Trophoblast cell (in vitro differentiated cells and primary cell): ENCODE measurements around the gene RCBTB2.

Experiments used
- DNase-seq, 2 donors: peaks; one replicate each; pipeline ENCODE4 v3.0.0-alpha.2; 2016
- H2AFZ ChIP-seq: 2 replicates; pipeline ENCODE4 v1.6.1; 2013; ENCODE audit warnings: low read length, moderate library complexity, mild to moderate bottlenecking; ENCODE audit not compliant: insufficient read depth, poor library complexity
- H2AK5ac ChIP-seq: 2 replicates; pipeline ENCODE4 v1.6.1; 2013; ENCODE audit warnings: mild to moderate bottlenecking, low read length
- H2BK120ac ChIP-seq: 2 replicates; pipeline ENCODE4 v1.6.1; 2013; ENCODE audit warnings: low read length, mild to moderate bottlenecking, moderate library complexity; ENCODE audit not compliant: insufficient read depth, poor library complexity
- H2BK12ac ChIP-seq: 2 replicates; pipeline ENCODE4 v1.6.1; 2013; ENCODE audit warnings: mild to moderate bottlenecking, low read length, moderate library complexity
- H2BK5ac ChIP-seq: 2 replicates; pipeline ENCODE4 v1.6.1; 2013; ENCODE audit warnings: low read length, low read depth, moderate library complexity, mild to moderate bottlenecking; ENCODE audit not compliant: poor library complexity
- H3K14ac ChIP-seq: 2 replicates; pipeline ENCODE4 v1.6.1; 2013; ENCODE audit warnings: mild to moderate bottlenecking, low read length
- H3K18ac ChIP-seq: 2 replicates; pipeline ENCODE4 v1.6.1; 2013; ENCODE audit warnings: mild to moderate bottlenecking, low read length
- H3K23ac ChIP-seq: 2 replicates; pipeline ENCODE4 v1.6.1; 2013; ENCODE audit warnings: low read length
- H3K27ac ChIP-seq: 2 replicates; pipeline ENCODE4 v1.5.1; 2013; ENCODE audit warnings: low read depth, mild to moderate bottlenecking, inconsistent platforms, low read length, moderate library complexity
- H3K27me3 ChIP-seq: 2 replicates; pipeline ENCODE4 v1.6.1; 2013; ENCODE audit warnings: inconsistent platforms, mild to moderate bottlenecking, low read length, moderate library complexity; ENCODE audit not compliant: insufficient read depth
- H3K36me3 ChIP-seq, 2 experiments: 1 replicate in 1 of 2; 2 replicates in 1 of 2; pipeline ENCODE4 v1.6.1; 2013; ENCODE audit warnings: low read length in 2 of 2, mild to moderate bottlenecking in 2 of 2, moderate library complexity in 1 of 2; ENCODE audit not compliant: insufficient read depth in 2 of 2, control insufficient read depth in 1 of 2
- H3K4ac ChIP-seq: 2 replicates; pipeline ENCODE4 v1.6.1; 2013; ENCODE audit warnings: low read depth, mild to moderate bottlenecking, low read length, moderate library complexity
- H3K4me1 ChIP-seq, 2 experiments: 1 replicate in 1 of 2; 2 replicates in 1 of 2; pipeline ENCODE4 v1.6.1; 2013; ENCODE audit warnings: low read length in 2 of 2, mild to moderate bottlenecking in 2 of 2, moderate library complexity in 1 of 2; ENCODE audit not compliant: insufficient read depth in 2 of 2, control insufficient read depth in 1 of 2
- H3K4me2 ChIP-seq: 2 replicates; pipeline ENCODE4 v1.6.1; 2013; ENCODE audit warnings: inconsistent platforms, mild to moderate bottlenecking, low read length, moderate library complexity
- H3K4me3 ChIP-seq: 2 replicates; pipeline ENCODE4 v1.5.1; 2013; ENCODE audit warnings: mild to moderate bottlenecking, low read depth, low read length, inconsistent platforms
- H3K79me1 ChIP-seq: one replicate; pipeline ENCODE4 v1.6.1; 2013; ENCODE audit warnings: low read length
- H3K79me2 ChIP-seq: 2 replicates; pipeline ENCODE4 v1.6.1; 2013; ENCODE audit warnings: low read length, mild to moderate bottlenecking; ENCODE audit not compliant: control insufficient read depth, insufficient read depth, poor library complexity
- H3K9ac ChIP-seq: 2 replicates; pipeline ENCODE4 v1.6.1; 2013; ENCODE audit warnings: mild to moderate bottlenecking, low read length
- H3K9me3 ChIP-seq: 2 replicates; pipeline ENCODE4 v1.6.1; 2013; ENCODE audit warnings: low read depth, mild to moderate bottlenecking, control low read depth, inconsistent platforms, low read length; ENCODE audit not compliant: insufficient read depth
- H4K12ac ChIP-seq: 2 replicates; pipeline ENCODE4 v1.6.1; 2013; ENCODE audit warnings: low read depth, mild to moderate bottlenecking, low read length, moderate library complexity
- H4K8ac ChIP-seq: 2 replicates; pipeline ENCODE4 v1.6.1; 2013; ENCODE audit warnings: low read depth, mild to moderate bottlenecking, low read length, moderate library complexity
- H4K91ac ChIP-seq: one replicate; pipeline ENCODE4 v1.6.1; 2013; ENCODE audit warnings: low read depth, mild to moderate bottlenecking, low read length, moderate library complexity
- WGBS: extraction: QIAGEN DNeasy Blood & Tissue Kit; methylation state at CpG from one replicate; pipeline ENCODE4 v1.1.7; 2013; ENCODE audit warnings: missing lambda C conversion rate; ENCODE audit not compliant: insufficient read length, insufficient coverage; ENCODE audit errors: extremely low coverage; 5-methylcytosine and 5-hydroxymethylcytosine counted together

The RCBTB2 gene

DNA sequence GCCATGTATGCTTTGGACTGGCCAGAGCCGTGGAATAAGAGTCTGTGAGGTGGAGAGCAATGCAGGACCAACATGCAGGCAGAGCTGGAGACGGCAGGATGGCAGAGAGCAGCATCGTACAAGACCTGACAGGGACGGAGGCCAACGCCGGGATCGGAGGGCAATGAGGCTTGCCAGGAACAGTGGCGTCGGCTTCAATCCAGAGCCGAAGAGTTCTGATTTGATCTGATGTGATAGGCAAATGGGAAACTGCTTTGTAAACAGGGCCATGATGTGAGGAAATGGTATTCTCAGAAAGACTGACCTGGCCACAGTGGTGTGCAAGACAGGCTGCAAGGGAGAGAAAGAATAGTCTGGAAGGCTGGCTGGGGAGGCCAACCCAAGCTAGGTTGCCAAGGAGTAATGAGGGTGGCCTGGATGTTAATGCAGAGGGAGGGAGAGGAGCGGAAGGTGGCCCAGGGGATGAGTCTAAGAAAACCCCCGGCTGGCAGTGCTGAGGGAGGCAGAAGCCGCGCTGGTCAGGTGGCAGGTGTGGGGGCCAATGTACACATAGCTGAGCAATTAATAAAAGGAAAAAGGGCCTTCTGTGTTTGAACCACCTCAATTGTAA, 26.7 kb downstream of the RCBTB2 start:
- no CpG with 5 or more reads among the region's 14 CpGs for WGBS

DNA sequence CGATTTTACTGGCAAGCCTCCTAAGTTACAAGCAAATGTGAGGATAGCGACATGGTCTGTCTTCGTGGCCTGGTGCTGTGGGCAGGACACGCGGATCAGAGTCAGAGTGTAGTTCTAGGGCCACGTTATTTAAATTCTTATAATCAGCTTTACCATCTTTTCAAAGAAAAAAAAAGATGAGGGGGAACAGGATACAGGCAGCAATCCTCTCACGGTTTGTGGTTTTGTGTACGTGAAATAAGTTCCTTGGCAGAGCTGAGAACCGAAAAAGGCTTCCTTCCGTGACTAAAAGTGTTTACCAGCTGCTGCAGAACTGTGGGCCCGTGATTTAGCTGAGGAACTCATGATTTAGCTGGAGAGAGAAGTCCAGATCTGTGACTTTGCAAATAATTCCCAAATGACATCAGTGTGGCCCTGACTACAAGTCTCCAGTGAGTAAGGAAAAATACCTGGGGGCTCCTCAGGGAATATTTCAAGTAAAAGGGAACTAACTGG, 27.2 kb downstream of the RCBTB2 start:
- Histone ChIP-seq H3K4me3 (no peak overlapping the region), H4K8ac (no peak overlapping the region), H3K4me1 (no peaks in the 10 kb centered on the region), H3K18ac (no peak overlapping the region), H2AK5ac (no peak overlapping the region), H3K4ac (no peak overlapping the region), H3K36me3 (peaks cover 0 to 2% of the 10 kb centered on the region in 2 experiments), H3K79me2 (no peaks in the 10 kb centered on the region), H3K14ac (no peak overlapping the region), H4K12ac (no peak overlapping the region), H3K23ac (no peak overlapping the region), H3K9me3 (no peaks in the 10 kb centered on the region), H2AFZ (no peak overlapping the region), H2BK12ac (no peak overlapping the region), H3K27ac (no peak overlapping the region), H4K91ac (no peak overlapping the region), H2BK5ac (no peak overlapping the region), H3K79me1 (no peaks in the 10 kb centered on the region), H3K9ac (no peak overlapping the region), H3K27me3 (no peaks in the 10 kb centered on the region), H2BK120ac (no peak overlapping the region), H3K4me2 (no peak overlapping the region)
- WGBS, result no CpG with 5 or more reads among the region's 11 CpGs
- peak in 1 of 2 donors; percentile 20 for DNase-seq

More for the DNA sequence above, 26.7 kb downstream of the RCBTB2 start:
- Histone ChIP-seq H4K91ac (no peak overlapping the region), H4K8ac (no peak overlapping the region), H3K4me1 (no peaks in the 10 kb centered on the region), H3K36me3 (peaks cover 0 to 2% of the 10 kb centered on the region in 2 experiments), H3K4me2 (no peak overlapping the region), H3K9me3 (no peaks in the 10 kb centered on the region), H3K79me1 (no peaks in the 10 kb centered on the region), H2AK5ac (no peak overlapping the region), H3K27ac (no peak overlapping the region), H3K14ac (no peak overlapping the region), H3K4me3 (no peak overlapping the region), H2BK120ac (no peak overlapping the region), H3K27me3 (no peaks in the 10 kb centered on the region), H3K4ac (no peak overlapping the region), H3K79me2 (no peaks in the 10 kb centered on the region), H2BK12ac (no peak overlapping the region), H2BK5ac (no peak overlapping the region), H3K18ac (no peak overlapping the region), H2AFZ (no peak overlapping the region), H3K9ac (no peak overlapping the region), H4K12ac (no peak overlapping the region), H3K23ac (no peak overlapping the region)
- no peak for DNase-seq

DNA sequence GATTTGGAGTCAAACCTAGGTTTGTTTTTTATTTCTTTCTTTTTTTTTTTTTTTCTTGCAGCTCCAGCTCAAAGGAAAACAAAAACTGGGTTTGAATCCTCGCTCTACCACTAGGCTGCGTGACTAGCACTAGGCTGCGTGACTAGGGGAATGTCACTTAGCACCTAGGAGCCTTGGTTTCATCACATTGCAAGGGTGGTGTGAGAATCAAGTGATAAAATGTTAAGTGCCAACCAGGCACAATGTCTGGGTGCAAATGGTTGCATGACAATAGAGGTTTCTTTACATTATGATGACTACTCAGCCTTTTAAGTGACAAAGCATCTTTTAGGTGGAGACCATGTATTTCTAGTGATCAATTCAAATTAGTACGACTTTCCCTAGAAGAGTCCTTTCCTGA, 27.9 kb downstream of the RCBTB2 start:
- no peaks in the 10 kb centered on the region for H3K79me2 ChIP-seq
- no peak overlapping the region for H3K18ac ChIP-seq
- H2BK5ac ChIP-seq, result no peak overlapping the region
- no peak overlapping the region for H2AFZ ChIP-seq
- no peak for DNase-seq
- H2BK120ac ChIP-seq, result no peak overlapping the region
- H3K4ac ChIP-seq, result no peak overlapping the region
- no peak overlapping the region for H2BK12ac ChIP-seq
- H3K9me3 ChIP-seq, result no peaks in the 10 kb centered on the region
- WGBS, result no CpG with 5 or more reads among the region's 4 CpGs
- no peak overlapping the region for H3K27ac ChIP-seq
- H3K9ac ChIP-seq, result no peak overlapping the region
- peaks cover 0 to 2% of the 10 kb centered on the region in 2 experiments for H3K36me3 ChIP-seq
- H3K79me1 ChIP-seq, result no peaks in the 10 kb centered on the region
- H3K4me1 ChIP-seq, result no peaks in the 10 kb centered on the region
- no peak overlapping the region for H2AK5ac ChIP-seq
- no peak overlapping the region for H3K4me2 ChIP-seq
- no peak overlapping the region for H4K8ac ChIP-seq
- H3K27me3 ChIP-seq, result no peaks in the 10 kb centered on the region
- H3K4me3 ChIP-seq, result no peak overlapping the region
- no peak overlapping the region for H3K14ac ChIP-seq
- no peak overlapping the region for H4K12ac ChIP-seq
- no peak overlapping the region for H4K91ac ChIP-seq
- no peak overlapping the region for H3K23ac ChIP-seq

DNA sequence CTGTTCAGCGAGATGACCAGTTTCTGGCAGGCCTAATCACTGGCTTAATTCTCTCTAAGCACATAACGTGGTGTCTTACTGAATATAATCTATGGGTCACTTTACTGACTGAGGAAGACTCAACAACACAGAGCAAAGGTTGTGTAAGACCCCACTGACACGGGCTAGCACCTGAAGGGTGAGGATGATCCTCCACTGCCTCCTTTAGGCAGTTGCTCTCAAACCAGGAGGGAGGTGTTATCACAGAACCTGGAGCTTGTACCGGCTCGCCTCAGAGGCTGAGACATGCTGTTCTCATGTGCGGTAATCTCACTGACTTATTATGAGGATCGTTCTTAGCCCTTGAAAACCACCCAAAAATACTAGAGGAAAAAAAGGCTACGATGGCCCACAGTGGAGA, 28.3 kb downstream of the RCBTB2 start:
- Histone ChIP-seq H3K36me3 (peaks cover 0 to 2% of the 10 kb centered on the region in 2 experiments), H3K9me3 (no peaks in the 10 kb centered on the region), H3K79me2 (no peaks in the 10 kb centered on the region), H3K14ac (no peak overlapping the region), H3K27me3 (no peaks in the 10 kb centered on the region), H3K4me2 (no peak overlapping the region), H3K27ac (no peak overlapping the region), H3K79me1 (no peaks in the 10 kb centered on the region), H2AK5ac (no peak overlapping the region), H4K8ac (no peak overlapping the region), H4K91ac (no peak overlapping the region), H2BK120ac (no peak overlapping the region), H3K4me3 (no peak overlapping the region), H2BK5ac (no peak overlapping the region), H3K4ac (no peak overlapping the region), H2AFZ (no peak overlapping the region), H3K4me1 (no peaks in the 10 kb centered on the region), H3K23ac (no peak overlapping the region), H3K9ac (no peak overlapping the region), H4K12ac (no peak overlapping the region), H3K18ac (no peak overlapping the region), H2BK12ac (no peak overlapping the region)
- DNase-seq, result no peak
- no CpG with 5 or more reads among the region's 8 CpGs for WGBS
